ENCODE measurements around the gene SLC16A10. TPM values are rescaled to one million over a fixed set of nuclear protein-coding genes. Genes with fewer than 3 reads are reported as not detected.

Gene SLC16A10
- total RNA-seq, 2 experiments from 2014 or later = 13.4 to 13.8 TPM

GRCh38 chr6:111276335-111276734, 189.0 kb downstream of the SLC16A10 start:
- TF ChIP-seq CTCF (IDR thresholded peaks at IDR 0.05) = no peak
- ATAC-seq (ENCODE audit: poor library complexity) (no peak), DNase-seq (no peak)
- no peak overlapping the region for H3K4me3 Mint-ChIP-seq
- H3K27me3 Mint-ChIP-seq = no peaks in the 10 kb centered on the region
- intact Hi-C loops (cut with DNase I, micrococcal nuclease) = no loop called here
- ChIA-PET CTCF (no interaction called here), POLR2A (no interaction called here)
- no peaks in the 10 kb centered on the region for H3K27me3 ChIP-seq (ENCODE audit: control insufficient read depth in 1 of 2, insufficient read depth in 2 of 2, low read length in 2 of 2)
- H3K9me3 ChIP-seq (ENCODE audit: control insufficient read depth in 1 of 2, insufficient read depth in 1 of 2, low read length in 2 of 2) = peaks cover 19 to 22% of the 10 kb centered on the region in 2 experiments
- H3K4me1 ChIP-seq (ENCODE audit: insufficient read depth, low read length) = no peaks in the 10 kb centered on the region
- H3K27ac ChIP-seq (ENCODE audit: low read depth in 1 of 2, low read length in 2 of 2) = no peak overlapping the region
- no peak overlapping the region for H3K27ac Mint-ChIP-seq
- H3K36me3 ChIP-seq (ENCODE audit: insufficient read depth, low read length) = peaks cover 59% of the 10 kb centered on the region
- H3K4me1 Mint-ChIP-seq (ENCODE audit: low read depth) = no peaks in the 10 kb centered on the region
- peaks cover 14% of the 10 kb centered on the region for H3K9me3 Mint-ChIP-seq
- H3K36me3 Mint-ChIP-seq (ENCODE audit: low read depth) = peaks cover 88% of the 10 kb centered on the region
- H3K4me3 ChIP-seq (ENCODE audit: low read length) = no peak overlapping the region

GRCh38 chr6:111276736-111277135, 189.4 kb downstream of the SLC16A10 start:
- Mint-ChIP-seq H3K27ac (no peak overlapping the region), H3K9me3 (peaks cover 14% of the 10 kb centered on the region), H3K27me3 (no peaks in the 10 kb centered on the region), H3K4me1 (ENCODE audit: low read depth) (peaks cover under 1% of the 10 kb centered on the region), H3K36me3 (ENCODE audit: low read depth) (peaks cover 92% of the 10 kb centered on the region), H3K4me3 (no peak overlapping the region)
- no peak for TF ChIP-seq CTCF (IDR thresholded peaks at IDR 0.05)
- no peaks in the 10 kb centered on the region for H3K27me3 ChIP-seq (ENCODE audit: control insufficient read depth in 1 of 2, insufficient read depth in 2 of 2, low read length in 2 of 2)
- intact Hi-C loops (cut with DNase I, micrococcal nuclease) = no loop called here
- ChIA-PET CTCF (no interaction called here), POLR2A (no interaction called here)
- ATAC-seq (ENCODE audit: poor library complexity) = no peak
- no peak overlapping the region for H3K27ac ChIP-seq (ENCODE audit: low read depth in 1 of 2, low read length in 2 of 2)
- DNase-seq = no peak
- peaks cover 19 to 22% of the 10 kb centered on the region in 2 experiments for H3K9me3 ChIP-seq (ENCODE audit: control insufficient read depth in 1 of 2, insufficient read depth in 1 of 2, low read length in 2 of 2)
- peaks cover 59% of the 10 kb centered on the region for H3K36me3 ChIP-seq (ENCODE audit: insufficient read depth, low read length)
- H3K4me3 ChIP-seq (ENCODE audit: low read length) = no peak overlapping the region
- no peaks in the 10 kb centered on the region for H3K4me1 ChIP-seq (ENCODE audit: insufficient read depth, low read length)

GRCh38 chr6:111277819-111278218, 190.5 kb downstream of the SLC16A10 start:
- Mint-ChIP-seq H3K27ac (no peak overlapping the region), H3K36me3 (ENCODE audit: low read depth) (peaks cover 94% of the 10 kb centered on the region), H3K9me3 (peaks cover 14% of the 10 kb centered on the region), H3K27me3 (no peaks in the 10 kb centered on the region), H3K4me1 (ENCODE audit: low read depth) (peaks cover 6% of the 10 kb centered on the region), H3K4me3 (no peak overlapping the region)
- ATAC-seq (ENCODE audit: poor library complexity) (no peak), DNase-seq (no peak)
- H3K27me3 ChIP-seq (ENCODE audit: control insufficient read depth in 1 of 2, insufficient read depth in 2 of 2, low read length in 2 of 2) = no peaks in the 10 kb centered on the region
- no peak overlapping the region for H3K4me3 ChIP-seq (ENCODE audit: low read length)
- H3K9me3 ChIP-seq (ENCODE audit: control insufficient read depth in 1 of 2, insufficient read depth in 1 of 2, low read length in 2 of 2) = peaks cover 18 to 22% of the 10 kb centered on the region in 2 experiments
- intact Hi-C loops (cut with DNase I, micrococcal nuclease) = no loop called here
- H3K36me3 ChIP-seq (ENCODE audit: insufficient read depth, low read length) = peaks cover 59% of the 10 kb centered on the region
- no peak for TF ChIP-seq CTCF (IDR thresholded peaks at IDR 0.05)
- ChIA-PET CTCF (no interaction called here), POLR2A (no interaction called here)
- no peak overlapping the region for H3K27ac ChIP-seq (ENCODE audit: low read depth in 1 of 2, low read length in 2 of 2)
- no peaks in the 10 kb centered on the region for H3K4me1 ChIP-seq (ENCODE audit: insufficient read depth, low read length)
